ENCODE data around the gene JUND. TPM values are rescaled to one million over a fixed set of nuclear protein-coding genes. Genes with fewer than 3 reads are reported as not detected.

JUND gene
- total RNA-seq, 2 experiments from 2014 or later: 1,827 to 1,976 TPM

- H3K27ac Mint-ChIP-seq: no peak overlapping the region
- H3K4me1 Mint-ChIP-seq (ENCODE audit: low read depth): peaks cover 10% of the 10 kb centered on the region
- Histone ChIP-seq H3K36me3 (ENCODE audit: insufficient read depth, low read length) (no peaks in the 10 kb centered on the region), H3K9me3 (ENCODE audit: control insufficient read depth in 1 of 2, insufficient read depth in 1 of 2, low read length in 2 of 2) (peaks cover 8 to 47% of the 10 kb centered on the region in 2 experiments), H3K4me1 (ENCODE audit: insufficient read depth, low read length) (peaks cover 23% of the 10 kb centered on the region), H3K27me3 (ENCODE audit: control insufficient read depth in 1 of 2, insufficient read depth in 2 of 2, low read length in 2 of 2) (peaks cover 84 to 88% of the 10 kb centered on the region in 2 experiments), H3K27ac (ENCODE audit: low read depth in 1 of 2, low read length in 2 of 2) (no peak overlapping the region), H3K4me3 (ENCODE audit: low read length) (no peak overlapping the region)
- ChIA-PET POLR2A (no interaction called here), CTCF (no interaction called here)
- TF ChIP-seq CTCF (IDR thresholded peaks at IDR 0.05): no peak
- no peak for DNase-seq
- intact Hi-C loops (cut with DNase I, micrococcal nuclease): loop anchor here in 1 of 2 experiments (10.0 kb wide), 1 partner anchor 345 kb away; no protein-coding TSS in a partner anchor
- peaks cover 5% of the 10 kb centered on the region for H3K9me3 Mint-ChIP-seq
- H3K4me3 Mint-ChIP-seq: no peak overlapping the region
- no peak for ATAC-seq (ENCODE audit: poor library complexity)
- no peaks in the 10 kb centered on the region for H3K36me3 Mint-ChIP-seq (ENCODE audit: low read depth)
- H3K27me3 Mint-ChIP-seq: peaks cover 86% of the 10 kb centered on the region
Measured at GRCh38 chr19:18229915-18230314, 51.5 kb downstream of the JUND start.

Small RNA genes lying within 50 kb of the gene (microRNA-seq; reads per million reads assigned to microRNA genes)
- gene MIR3188 (ENCODE audit: borderline microRNAs expressed, borderline replicate concordance): 1.0 reads per million

Other genes with a start within 250 kb of the JUND start
- 10 to 100 TPM; 20.5 to 22.5 TPM for gene IL12RB1, start 194.7 kb downstream of the JUND start, total RNA-seq
- gene MAST3, start 183.8 kb downstream of the JUND start, total RNA-seq: 10 to 100 TPM; 16.1 to 16.4 TPM
- 1 to 10 TPM; 4.6 to 5.6 TPM for gene PIK3R2, start 128.5 kb downstream of the JUND start, total RNA-seq
- gene IFI30, start 107.8 kb downstream of the JUND start, total RNA-seq: 10 to 100 TPM; 10.6 to 10.7 TPM
- 1 to 10 TPM; 2.8 to 3.9 TPM for gene MPV17L2, start 88.4 kb downstream of the JUND start, total RNA-seq
- 10 to 100 TPM; 28.9 to 31.2 TPM for gene RAB3A, start 77.6 kb downstream of the JUND start, total RNA-seq
- not detected for gene PDE4C, start 55.2 kb downstream of the JUND start, total RNA-seq
- 10 to 100 TPM; 18.1 to 18.7 TPM for gene IQCN, start 7.2 kb downstream of the JUND start, total RNA-seq
- gene LSM4, start 41.5 kb upstream of the JUND start, total RNA-seq: 10 to 100 TPM; 40.2 to 47.4 TPM
- 10 to 100 TPM; 24.4 to 25.9 TPM for gene PGPEP1, start 59.0 kb upstream of the JUND start, total RNA-seq
- not detected for gene GDF15, start 104.5 kb upstream of the JUND start, total RNA-seq
- gene LRRC25, start 116.0 kb upstream of the JUND start, total RNA-seq: under 1 TPM; 0.82 to 0.92 TPM
- gene SSBP4, start 137.8 kb upstream of the JUND start, total RNA-seq: 10 to 100 TPM; 44.0 to 50.9 TPM
- gene ISYNA1, start 156.5 kb upstream of the JUND start, total RNA-seq: 10 to 100 TPM; 34.1 to 41.3 TPM
- gene ELL, start 240.4 kb upstream of the JUND start, total RNA-seq: 10 to 100 TPM; 46.2 to 46.8 TPM